ENCODE measurements around the gene MAPK12.

DNA sequence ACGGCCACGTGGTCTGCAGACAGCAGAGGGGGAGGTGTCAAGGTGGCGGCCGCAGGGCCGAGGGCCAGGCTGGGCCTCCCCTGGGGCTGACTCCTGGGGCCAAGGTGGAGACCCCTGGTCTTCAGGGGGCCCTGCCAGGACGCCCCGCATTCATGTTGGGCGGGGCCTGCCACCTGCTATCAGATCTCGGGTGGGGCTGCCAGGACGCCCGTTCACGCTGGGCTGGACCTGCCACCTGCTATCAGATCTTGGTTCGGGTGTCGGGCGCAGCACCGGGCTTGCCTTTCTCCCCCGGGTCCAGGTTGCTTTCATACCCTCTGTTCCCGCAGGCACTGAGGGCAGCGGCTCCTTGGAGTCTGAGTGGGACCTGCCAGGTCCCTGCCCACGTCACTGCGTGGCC is 24.8 kb upstream of the MAPK12 start:
- TF ChIP-seq, protein P1, sequence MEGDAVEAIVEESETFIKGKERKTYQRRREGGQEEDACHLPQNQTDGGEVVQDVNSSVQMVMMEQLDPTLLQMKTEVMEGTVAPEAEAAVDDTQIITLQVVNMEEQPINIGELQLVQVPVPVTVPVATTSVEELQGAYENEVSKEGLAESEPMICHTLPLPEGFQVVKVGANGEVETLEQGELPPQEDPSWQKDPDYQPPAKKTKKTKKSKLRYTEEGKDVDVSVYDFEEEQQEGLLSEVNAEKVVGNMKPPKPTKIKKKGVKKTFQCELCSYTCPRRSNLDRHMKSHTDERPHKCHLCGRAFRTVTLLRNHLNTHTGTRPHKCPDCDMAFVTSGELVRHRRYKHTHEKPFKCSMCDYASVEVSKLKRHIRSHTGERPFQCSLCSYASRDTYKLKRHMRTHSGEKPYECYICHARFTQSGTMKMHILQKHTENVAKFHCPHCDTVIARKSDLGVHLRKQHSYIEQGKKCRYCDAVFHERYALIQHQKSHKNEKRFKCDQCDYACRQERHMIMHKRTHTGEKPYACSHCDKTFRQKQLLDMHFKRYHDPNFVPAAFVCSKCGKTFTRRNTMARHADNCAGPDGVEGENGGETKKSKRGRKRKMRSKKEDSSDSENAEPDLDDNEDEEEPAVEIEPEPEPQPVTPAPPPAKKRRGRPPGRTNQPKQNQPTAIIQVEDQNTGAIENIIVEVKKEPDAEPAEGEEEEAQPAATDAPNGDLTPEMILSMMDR (IDR thresholded peaks at IDR 0.05) = no peak
- no peak for TF ChIP-seq POLR2A (IDR thresholded peaks at IDR 0.05)
